GM12878 (cell line): ENCODE measurements around the gene DPEP1. TPM values are rescaled to one million over a fixed set of nuclear protein-coding genes. Genes with fewer than 3 reads are reported as not detected.

Source experiments
- ATAC-seq: fragments of 200-7000 bp; cut with Tn5 transposase; 3 replicates; pipeline ENCODE4 v1.9.1; 2020; ENCODE audit warnings: mild to moderate bottlenecking, moderate library complexity
- BruUV-seq: library from RNA; stranded (reverse); fragments of 400-500 nt; replicated peaks from 2 replicates; lab custom pipeline; 2021; lab: Mats Ljungman, UMichigan
- CTCF ChIA-PET: fragments of 300-600 bp; sonication (Branson Sonifier 250); formaldehyde crosslinking; extraction: SDS; loops from one replicate; lab custom pipeline; 2021; ENCODE audit warnings: inconsistent platforms; lab: Yijun Ruan, JAX
- POLR2A ChIA-PET: fragments of 350-600 bp; formaldehyde crosslinking; extraction: SDS; loops from one replicate; lab custom pipeline; 2021; ENCODE audit warnings: inconsistent platforms; lab: Charles Lee
- RAD21 ChIA-PET: fragments of 300-600 bp; sonication (Branson Sonifier 250); formaldehyde crosslinking; loops from one replicate; lab custom pipeline; 2023; ENCODE audit warnings: antibody characterized with exemption; ENCODE audit not compliant: unreplicated experiment; lab: Charles Lee
- SMC1A ChIA-PET: fragments of 300-600 bp; sonication (Branson Sonifier 250); formaldehyde crosslinking; loops from one replicate; lab custom pipeline; 2023; ENCODE audit not compliant: unreplicated experiment, uncharacterized antibody; lab: Charles Lee
- DNase-seq: peaks from one replicate; pipeline ENCODE4 v3.0.0-alpha.2; 2011; ENCODE audit warnings: low read depth, low spot score
- FAIRE-seq: peaks from 3 replicates; lab custom pipeline; 2011; peaks lifted over from hg19 to GRCh38; lab: Jason Lieb, UNC
- H2AFZ ChIP-seq: 2 replicates; pipeline ENCODE4 v1.6.0; 2011; ENCODE audit warnings: low read depth, low read length, control low read depth; ENCODE audit not compliant: control insufficient read depth
- H3K27ac ChIP-seq: 2 replicates; pipeline ENCODE4 v1.5.1; 2011; ENCODE audit warnings: control low read depth; ENCODE audit not compliant: control insufficient read depth, insufficient read depth
- H3K27me3 ChIP-seq, 2 experiments: replicated peaks in 1 of 2; 2 replicates each; pipeline versions ENCODE4 v1.6.0 to v1.6.1; 2011; ENCODE audit warnings: low read length in 1 of 2; ENCODE audit not compliant: control insufficient read depth in 2 of 2, insufficient read depth in 2 of 2
- H3K36me3 ChIP-seq, 2 experiments: 2 replicates each; pipeline ENCODE4 v1.5.1; 2011; ENCODE audit warnings: low read length in 1 of 2; ENCODE audit not compliant: control insufficient read depth in 2 of 2, insufficient read depth in 2 of 2
- H3K4me1 ChIP-seq: 2 replicates; pipeline ENCODE4 v1.6.1; 2011; ENCODE audit warnings: mild to moderate bottlenecking, low read length, moderate library complexity, mixed read lengths; ENCODE audit not compliant: control insufficient read depth, insufficient read depth
- H3K4me2 ChIP-seq: 2 replicates; pipeline ENCODE4 v1.6.0; 2011; ENCODE audit warnings: control low read depth; ENCODE audit not compliant: control insufficient read depth, insufficient read depth
- H3K4me3 ChIP-seq: fragments of 200-600 bp; sonication (generic); 2 replicates; pipeline ENCODE4 v1.5.1; 2016
- H3K79me2 ChIP-seq: 2 replicates; pipeline ENCODE4 v1.6.0; 2011; ENCODE audit warnings: low read length; ENCODE audit not compliant: control insufficient read depth, insufficient read depth
- H3K9ac ChIP-seq: 2 replicates; pipeline ENCODE4 v1.8.0; 2011; ENCODE audit warnings: low read length, control low read depth, mixed read lengths; ENCODE audit not compliant: control insufficient read depth, insufficient read depth
- H3K9me3 ChIP-seq: replicated peaks from 3 replicates; pipeline ENCODE4 v1.5.1; 2011; ENCODE audit warnings: mild to moderate bottlenecking, low read length; ENCODE audit not compliant: control insufficient read depth, insufficient read depth
- H4K20me1 ChIP-seq: 2 replicates; pipeline ENCODE4 v1.6.0; 2011; ENCODE audit not compliant: control insufficient read depth, insufficient read depth
- ATF7 ChIP-seq: fragments of 450-650 bp; IDR thresholded peaks from 2 replicates; pipeline ENCODE4 v1.6.1; 2016; ENCODE audit warnings: low read depth, mild to moderate bottlenecking
- BCL11A ChIP-seq: IDR thresholded peaks from 2 replicates; pipeline ENCODE4 v1.6.1; 2011; ENCODE audit warnings: low read depth, low read length
- BCLAF1 ChIP-seq: fragments of 450-650 bp; IDR thresholded peaks from 2 replicates; pipeline ENCODE4 v1.6.1; 2017; ENCODE audit warnings: antibody characterized with exemption, mild to moderate bottlenecking, moderate library complexity
- BMI1 ChIP-seq: fragments of 450-650 bp; IDR thresholded peaks from 2 replicates; pipeline ENCODE4 v1.6.1; 2016; ENCODE audit warnings: mild to moderate bottlenecking, moderate library complexity, borderline replicate concordance
- CHD2 ChIP-seq: IDR thresholded peaks from 2 replicates; pipeline ENCODE4 v1.6.1; 2011; ENCODE audit warnings: low read depth, low read length, improper control_type of control experiment, borderline replicate concordance
- EP300 ChIP-seq, 2 experiments: fragments of 150-350 bp in 1 of 2; IDR thresholded peaks; 2 replicates each; pipeline ENCODE4 v1.6.1; 2011 to 2012; ENCODE audit warnings: low read depth in 2 of 2, low read length in 2 of 2, borderline replicate concordance in 1 of 2, improper control_type of control experiment in 1 of 2, inconsistent platforms in 1 of 2; ENCODE audit not compliant: control insufficient read depth in 1 of 2
- GABPA ChIP-seq: IDR thresholded peaks from 2 replicates; pipeline ENCODE4 v1.6.1; 2014; ENCODE audit warnings: antibody characterized with exemption, low read depth, mild to moderate bottlenecking, inconsistent platforms
- KLF5 ChIP-seq: fragments of 450-650 bp; IDR thresholded peaks from 2 replicates; pipeline ENCODE4 v1.6.1; 2014; ENCODE audit warnings: mild to moderate bottlenecking; ENCODE audit not compliant: partially characterized antibody
- NR2C1 ChIP-seq: fragments of 450-650 bp; IDR thresholded peaks from 2 replicates; pipeline ENCODE4 v1.6.1; 2017; ENCODE audit warnings: antibody characterized with exemption, mild to moderate bottlenecking, moderate library complexity
- REST ChIP-seq: IDR thresholded peaks from 2 replicates; pipeline ENCODE4 v1.6.1; 2012; ENCODE audit warnings: mild to moderate bottlenecking, low read depth, low read length
- SMAD5 ChIP-seq: IDR thresholded peaks from 2 replicates; pipeline ENCODE4 v1.6.1; 2016; ENCODE audit warnings: antibody characterized with exemption, low read depth
- SUZ12 ChIP-seq: fragments of 200-600 bp; sonication (generic); IDR thresholded peaks from one replicate; pipeline ENCODE4 v1.6.1; 2018; ENCODE audit warnings: antibody characterized with exemption, mild to moderate bottlenecking; ENCODE audit not compliant: unreplicated experiment
- ZBTB40 ChIP-seq: fragments of 450-650 bp; IDR thresholded peaks from 2 replicates; pipeline ENCODE4 v1.6.1; 2016; ENCODE audit warnings: mild to moderate bottlenecking, moderate library complexity, borderline replicate concordance
- WGBS: methylation state at CpG from one replicate; pipeline ENCODE4 v1.1.6; 2016; ENCODE audit warnings: low lambda C conversion rate; ENCODE audit not compliant: insufficient replicate concordance, insufficient coverage; ENCODE audit errors: missing lambda C conversion rate; 5-methylcytosine and 5-hydroxymethylcytosine counted together
- in situ Hi-C: fragments of 300-500 bp; cut with MboI; formaldehyde crosslinking; loops from 9 replicates; pipeline ENCODE4 v1.14.3; 2018; ENCODE audit warnings: mixed read lengths
- intact Hi-C: fragments of 100-400 bp; cut with micrococcal nuclease; formaldehyde crosslinking; loops from one replicate; pipeline ENCODE4 v1.14.2; 2022; ENCODE audit not compliant: unreplicated experiment
- polyA plus RNA-seq, 11 experiments: library from polyadenylated mRNA; depleted of rRNA in 4 of 11; unstranded in 6 of 11; stranded (reverse) in 5 of 11; fragments of >200 nt; fragmentation: Nextera tagmentation in 4 of 11; fragmentation: Illumina TruSeq in 1 of 11; extraction: Ambion mirVana in 4 of 11; extraction: Trizol in 1 of 11; gene quantifications; 1 replicate in 1 of 11; 2 replicates in 10 of 11; pipeline versions ENCODE4 v1.2.1 to v1.2.3, GENCODE V29; 2011 to 2016; ENCODE audit warnings: inconsistent platforms in 2 of 11, missing spikeins in 2 of 11, low read depth in 1 of 11
- total RNA-seq, 4 experiments: library from RNA; depleted of rRNA in 3 of 4; stranded (reverse); fragments of >200 nt in 3 of 4; fragmentation: Illumina TruSeq in 1 of 4; extraction: Trizol in 1 of 4; gene quantifications; 2 replicates each; pipeline versions ENCODE4 v1.2.1 to v1.2.3, GENCODE V29; 2013 to 2021

The DPEP1 gene
- total and polyA plus RNA-seq, 10 of the 15 experiments (the other 5 are each of a cell fraction or from before 2014, with no cell fraction given), result not detected

- WGBS, result 50% methylated on average over 22 of the region's 22 CpGs
- ChIA-PET CTCF (interaction anchor here (1.1 to 1.3 kb wide), 3 partner anchors 13 to 39 kb away, joined by 3 to 4 read pairs (median 3); no protein-coding TSS in a partner anchor), SMC1A (interaction anchor here (0.7 kb wide), 1 partner anchor 259 kb away, joined by 3 read pairs; no protein-coding TSS in a partner anchor), RAD21 (interaction anchor here (0.5 kb wide), 1 partner anchor 363 kb away, joined by 6 read pairs; no protein-coding TSS in a partner anchor), POLR2A (interaction anchor here (0.7 kb wide), 1 partner anchor 323 kb away, joined by 3 read pairs; no protein-coding TSS in a partner anchor)
- no peak overlapping the region for H3K27ac ChIP-seq
- H3K4me3 ChIP-seq, result no peak overlapping the region
- FAIRE-seq, result no peak
- H3K9ac ChIP-seq, result no peak overlapping the region
- in situ Hi-C loops (no loop called here), intact Hi-C loops (no loop called here)
- no TSS peak for BruUV-seq
- no peaks in the 10 kb centered on the region for H3K79me2 ChIP-seq
- H3K9me3 ChIP-seq, result no peaks in the 10 kb centered on the region
- no peaks in the 10 kb centered on the region for H3K4me1 ChIP-seq
- H3K27me3 ChIP-seq, result no peaks in the 10 kb centered on the region
- H2AFZ ChIP-seq, result no peak overlapping the region
- H3K4me2 ChIP-seq, result no peak overlapping the region
- no peak for ATAC-seq
- H3K36me3 ChIP-seq, result no peaks in the 10 kb centered on the region
- H4K20me1 ChIP-seq, result no peaks in the 10 kb centered on the region
- no peak for DNase-seq
- TF ChIP-seq BMI1 (no peak), GABPA (no peak), CHD2 (no peak), KLF5 (no peak), NR2C1 (no peak), EP300 (IDR thresholded peaks at IDR 0.05; ENCODE audit: borderline replicate concordance in 1 of 2, control insufficient read depth in 1 of 2, low read depth in 2 of 2, low read length in 2 of 2) (no peak), SMAD5 (no peak), ATF7 (no peak), ZBTB40 (no peak), BCLAF1 (no peak), BCL11A (no peak), REST (no peak), SUZ12 (no peak)
These were observed 11.6 kb upstream of the DPEP1 start for GRCh38 chr16:89601906-89602272.
